Activated T-helper 1 cell treated with anti-CD3 and anti-CD28 coated beads, Interleukin-12 subunit alpha, Interleukin-12 subunit beta, Interleukin-2, Interleukin-4 antibody, amounts not matched to agents 30 ng/mL and 10 ng/mL and 1 ng/mL, durations not matched to agents 14 hours and 24 hours and 36 hours (primary cell): ENCODE measurements around the gene MIF4GD. TPM values are rescaled to one million over a fixed set of nuclear protein-coding genes. Genes with fewer than 3 reads are reported as not detected.

Experiments used
- DNase-seq: peaks from one replicate; pipeline ENCODE4 v3.0.0; 2021; ENCODE audit warnings: low spot score
- H3K27ac Mint-ChIP-seq: one replicate; pipeline ENCODE4 v1.8.0; 2021; ENCODE audit warnings: mild to moderate bottlenecking, mixed read lengths
- H3K27me3 Mint-ChIP-seq: one replicate; pipeline ENCODE4 v1.8.0; 2022; ENCODE audit warnings: mild to moderate bottlenecking, moderate library complexity, mixed read lengths; ENCODE audit not compliant: insufficient read depth
- H3K36me3 Mint-ChIP-seq: one replicate; pipeline ENCODE4 v1.8.0; 2021; ENCODE audit warnings: low read depth, mixed read lengths
- H3K4me1 Mint-ChIP-seq: one replicate; pipeline ENCODE4 v1.8.0; 2021; ENCODE audit warnings: low read depth, mixed read lengths
- H3K4me3 Mint-ChIP-seq: one replicate; pipeline ENCODE4 v1.8.0; 2021; ENCODE audit warnings: mild to moderate bottlenecking, moderate library complexity, mixed read lengths
- H3K9me3 Mint-ChIP-seq: one replicate; pipeline ENCODE4 v1.8.0; 2021; ENCODE audit warnings: mixed read lengths
- intact Hi-C: fragments of 100-400 bp; cut with micrococcal nuclease; formaldehyde crosslinking; loops from one replicate; pipeline ENCODE4 v1.15.1; 2024
- total RNA-seq: library from RNA; stranded (reverse); gene quantifications from 2 replicates; pipeline ENCODE4 v1.2.3, GENCODE V29; 2022

The MIF4GD gene
- total RNA-seq, result 49.0 and 49.3 TPM in 2 replicates

DNA sequence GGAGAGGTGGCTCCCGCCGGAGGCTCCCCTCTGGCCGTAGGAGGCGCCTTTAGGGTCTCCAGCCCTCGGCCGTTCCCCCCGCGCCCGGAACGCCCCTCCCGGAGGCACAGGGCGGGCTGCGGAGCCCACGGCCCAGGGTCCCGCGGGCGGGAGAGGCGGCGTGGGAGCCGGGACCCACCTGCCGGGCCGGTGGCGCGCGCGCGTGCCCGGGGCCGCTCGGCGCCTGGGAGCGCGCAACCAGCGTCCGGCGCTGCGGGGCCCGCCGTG is at the start of gene MIF4GD:
Gene MIF4GD, minus strand, starts transcription at position 266 of the 267 bp plus-strand sequence. CDS start 1,036 bp downstream, outside the sequence.
- Mint-ChIP-seq H3K4me3 (peak within 1 kb of the TSS; percentile 92), H3K4me1 (peaks cover 36% of the 10 kb centered on the region), H3K36me3 (peaks cover 30% of the 10 kb centered on the region), H3K9me3 (no peaks in the 10 kb centered on the region), H3K27me3 (no peaks in the 10 kb centered on the region), H3K27ac (peak within 1 kb of the TSS; percentile 86)
- no peak for DNase-seq
- intact Hi-C loops, result loop anchor here (1.0 to 10.0 kb wide), 7 partner anchors 9 to 314 kb away; partner anchors contain the start of genes MYO15B, SLC25A19 and SUMO2

DNA sequence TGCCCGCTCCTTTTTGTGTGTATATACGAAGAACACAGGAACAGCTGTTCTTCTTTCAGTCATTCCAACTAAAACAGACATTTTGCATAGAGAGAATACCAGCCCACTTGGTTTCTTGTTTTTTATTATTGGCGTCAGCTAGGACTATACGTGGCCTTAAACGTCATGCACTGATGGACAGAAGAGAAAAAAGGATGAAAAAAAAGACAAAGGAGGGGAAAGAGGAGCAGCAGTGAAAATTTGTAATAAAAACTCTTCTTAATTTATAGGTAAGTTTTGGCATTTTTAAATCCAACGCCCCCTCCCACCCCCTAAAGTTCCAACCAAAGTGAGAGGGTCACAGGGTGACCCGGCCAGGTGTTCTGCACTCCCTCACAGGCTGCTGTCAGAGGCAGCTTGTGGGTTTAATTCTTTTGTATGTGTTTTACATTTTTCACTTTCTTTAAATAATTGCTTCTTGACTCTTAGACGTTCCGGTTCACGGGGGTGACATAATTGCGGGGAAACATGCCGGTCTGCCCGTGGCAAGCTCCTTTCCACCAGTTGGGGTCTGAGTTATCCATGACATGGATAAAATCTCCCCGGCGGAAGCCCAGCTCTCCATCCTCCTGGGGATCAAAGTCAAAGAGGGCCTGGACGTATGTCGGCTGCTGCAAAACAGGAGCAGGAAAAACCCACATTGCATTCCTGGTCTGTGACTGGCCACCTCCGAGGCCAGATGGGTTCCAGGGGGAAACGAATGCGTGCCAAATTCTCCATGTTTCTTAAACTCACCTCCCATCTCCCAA is 49.1 kb upstream of the MIF4GD start:
- peaks cover 16% of the 10 kb centered on the region for H3K4me1 Mint-ChIP-seq
- no peak overlapping the region for H3K4me3 Mint-ChIP-seq
- intact Hi-C loops, result no loop called here
- DNase-seq, result no peak
- no peak overlapping the region for H3K27ac Mint-ChIP-seq
- no peaks in the 10 kb centered on the region for H3K27me3 Mint-ChIP-seq
- no peaks in the 10 kb centered on the region for H3K9me3 Mint-ChIP-seq
- peaks cover 29% of the 10 kb centered on the region for H3K36me3 Mint-ChIP-seq

DNA sequence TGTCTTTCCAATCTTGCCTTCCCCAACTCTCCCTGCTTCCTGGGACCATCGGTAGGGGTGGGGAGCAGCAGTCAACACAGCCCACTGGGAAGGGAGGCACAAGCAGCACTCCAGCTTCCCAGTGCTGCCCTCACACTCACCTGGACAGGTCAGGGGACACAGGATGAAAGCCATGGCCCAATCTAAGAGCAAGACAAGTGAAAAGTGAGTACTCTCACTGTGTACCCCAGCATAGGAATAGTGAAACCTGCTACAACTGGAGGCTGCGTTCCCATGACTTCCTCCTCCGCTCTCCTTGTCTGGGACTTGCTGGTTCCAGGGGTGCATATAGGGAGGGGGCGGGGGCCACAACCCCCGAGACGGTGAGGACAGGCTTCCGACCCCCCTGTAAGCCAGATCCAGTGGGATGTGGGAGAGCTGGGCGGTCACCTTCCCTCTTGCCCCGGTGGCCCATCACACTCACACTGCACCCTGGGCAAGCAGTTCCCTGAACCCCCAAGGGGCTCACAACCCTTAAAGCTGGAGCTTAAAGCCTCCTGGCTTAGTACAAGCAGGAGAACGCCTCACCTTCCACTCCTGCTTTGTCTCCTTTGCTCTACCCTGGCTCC is 47.7 kb upstream of the MIF4GD start:
- H3K9me3 Mint-ChIP-seq, result no peaks in the 10 kb centered on the region
- H3K27me3 Mint-ChIP-seq, result no peaks in the 10 kb centered on the region
- H3K4me1 Mint-ChIP-seq, result peaks cover 18% of the 10 kb centered on the region
- intact Hi-C loops, result no loop called here
- DNase-seq, result no peak
- H3K36me3 Mint-ChIP-seq, result peaks cover 27% of the 10 kb centered on the region
- H3K27ac Mint-ChIP-seq, result no peak overlapping the region
- H3K4me3 Mint-ChIP-seq, result no peak overlapping the region

DNA sequence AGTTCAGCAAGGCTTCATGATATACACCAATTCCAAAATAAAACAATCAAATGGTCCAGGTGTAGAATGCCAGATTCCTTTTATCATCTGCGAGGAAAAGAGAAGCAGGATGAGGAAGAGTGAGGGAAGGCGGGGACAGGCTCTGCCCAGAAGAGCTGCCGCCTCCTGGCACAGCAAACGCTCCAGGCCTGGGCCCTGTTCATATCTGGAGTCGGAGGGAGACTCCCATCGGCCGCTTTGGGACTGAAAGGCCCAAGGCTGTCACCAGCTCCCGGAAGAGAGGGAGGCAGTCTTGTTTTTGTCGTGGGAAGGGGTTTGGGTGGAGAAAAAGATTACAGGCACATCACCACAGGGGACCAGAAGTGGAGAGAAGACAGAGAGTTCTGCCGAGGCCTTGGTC is 47.2 kb upstream of the MIF4GD start:
- intact Hi-C loops, result no loop called here
- H3K9me3 Mint-ChIP-seq, result no peaks in the 10 kb centered on the region

DNA sequence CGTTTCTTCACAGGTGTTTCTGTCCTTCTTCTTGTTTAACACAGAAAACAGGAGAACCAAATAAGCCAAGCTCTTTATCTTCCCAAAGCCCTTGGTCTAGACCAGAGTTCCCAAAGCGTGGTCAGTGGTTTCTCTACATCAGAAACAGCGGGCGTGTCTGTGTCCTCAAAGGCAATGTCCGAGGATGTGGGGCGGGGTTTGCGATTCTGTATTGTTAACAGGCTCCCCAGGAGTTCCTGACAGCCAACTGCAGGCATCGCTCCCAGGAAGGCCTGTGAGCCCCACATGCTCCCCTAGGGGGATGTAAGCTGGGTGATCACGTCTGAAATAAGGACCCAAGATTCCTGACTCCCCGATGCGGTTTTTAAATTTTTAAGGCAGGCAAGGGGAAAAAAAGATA is 46.6 kb upstream of the MIF4GD start:
- H3K36me3 Mint-ChIP-seq, result peaks cover 22% of the 10 kb centered on the region
- peaks cover 17% of the 10 kb centered on the region for H3K4me1 Mint-ChIP-seq
- no peaks in the 10 kb centered on the region for H3K9me3 Mint-ChIP-seq
- intact Hi-C loops, result no loop called here
- H3K27me3 Mint-ChIP-seq, result no peaks in the 10 kb centered on the region
- no peak overlapping the region for H3K4me3 Mint-ChIP-seq
- H3K27ac Mint-ChIP-seq, result no peak overlapping the region
- no peak for DNase-seq

More for the DNA sequence above, 47.2 kb upstream of the MIF4GD start:
- no peak overlapping the region for H3K27ac Mint-ChIP-seq
- H3K36me3 Mint-ChIP-seq, result peaks cover 24% of the 10 kb centered on the region
- H3K4me3 Mint-ChIP-seq, result no peak overlapping the region
- no peaks in the 10 kb centered on the region for H3K27me3 Mint-ChIP-seq
- DNase-seq, result no peak
- peaks cover 17% of the 10 kb centered on the region for H3K4me1 Mint-ChIP-seq

GRCh38 chr17:75316253-75316652 is 45.2 kb upstream of the MIF4GD start:
- intact Hi-C loops, result loop anchor here (1.0 kb wide), 1 partner anchor 19 kb away; no protein-coding TSS in a partner anchor
- no peaks in the 10 kb centered on the region for H3K9me3 Mint-ChIP-seq
- H3K27ac Mint-ChIP-seq, result peak overlapping the region; percentile 81
- peaks cover 18% of the 10 kb centered on the region for H3K36me3 Mint-ChIP-seq
- no peak for DNase-seq
- peaks cover 20% of the 10 kb centered on the region for H3K4me1 Mint-ChIP-seq
- H3K27me3 Mint-ChIP-seq, result no peaks in the 10 kb centered on the region
- H3K4me3 Mint-ChIP-seq, result no peak overlapping the region

DNA sequence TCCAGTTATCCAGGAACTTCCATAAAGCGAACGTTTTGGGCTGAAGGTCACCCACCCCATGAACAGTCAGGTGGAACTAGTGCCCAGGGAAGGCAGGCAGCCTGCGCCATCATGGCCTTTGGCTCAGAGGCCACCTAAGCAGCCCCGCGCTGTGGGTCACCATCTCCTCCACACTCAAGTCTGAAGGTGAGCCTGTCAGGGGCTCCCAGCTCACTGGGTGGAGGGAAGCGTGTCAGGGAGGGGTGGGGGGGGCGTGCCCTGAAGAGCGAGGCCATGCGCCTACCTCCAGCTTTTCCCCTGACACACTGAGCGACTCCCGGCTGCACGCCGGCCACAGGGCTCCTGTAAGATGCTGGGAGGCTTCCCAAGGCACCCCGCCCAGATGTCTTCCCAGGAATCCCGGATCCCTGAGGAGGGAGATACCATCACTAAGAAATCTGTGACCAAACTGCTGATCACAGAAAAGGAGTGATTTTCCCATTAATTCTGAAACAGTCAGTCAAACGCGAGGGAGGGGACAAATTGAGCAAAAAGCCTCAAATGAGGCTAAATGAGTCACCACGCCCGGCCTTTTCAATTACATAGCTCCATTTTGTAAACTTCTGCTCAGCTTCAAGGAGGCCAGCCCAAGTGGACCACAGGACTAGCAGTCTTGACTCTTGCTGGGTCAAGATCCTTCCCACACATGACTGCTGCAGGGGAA is 44.7 kb upstream of the MIF4GD start:
- DNase-seq, result no peak
- Mint-ChIP-seq H3K27me3 (no peaks in the 10 kb centered on the region), H3K36me3 (peaks cover 13% of the 10 kb centered on the region), H3K4me1 (peaks cover 20% of the 10 kb centered on the region), H3K27ac (peak overlapping the region; percentile 81), H3K4me3 (no peak overlapping the region), H3K9me3 (no peaks in the 10 kb centered on the region)
- intact Hi-C loops, result loop anchor here (1.0 kb wide), 1 partner anchor 18 kb away; no protein-coding TSS in a partner anchor

- Mint-ChIP-seq H3K4me3 (no peak overlapping the region), H3K4me1 (peaks cover 20% of the 10 kb centered on the region), H3K27ac (peak overlapping the region; percentile 2), H3K9me3 (no peaks in the 10 kb centered on the region), H3K27me3 (no peaks in the 10 kb centered on the region), H3K36me3 (peaks cover 6% of the 10 kb centered on the region)
- DNase-seq, result no peak
- intact Hi-C loops, result no loop called here
Observed at GRCh38 chr17:75313941-75314551, 43.0 kb upstream of the MIF4GD start.

GRCh38 chr17:75308732-75309629 is 38.0 kb upstream of the MIF4GD start:
- Mint-ChIP-seq H3K9me3 (no peaks in the 10 kb centered on the region), H3K27me3 (no peaks in the 10 kb centered on the region), H3K27ac (peak overlapping the region; percentile 28), H3K4me3 (no peak overlapping the region), H3K4me1 (peaks cover 14% of the 10 kb centered on the region), H3K36me3 (peaks cover 2% of the 10 kb centered on the region)
- DNase-seq, result no peak
- intact Hi-C loops, result no loop called here

DNA sequence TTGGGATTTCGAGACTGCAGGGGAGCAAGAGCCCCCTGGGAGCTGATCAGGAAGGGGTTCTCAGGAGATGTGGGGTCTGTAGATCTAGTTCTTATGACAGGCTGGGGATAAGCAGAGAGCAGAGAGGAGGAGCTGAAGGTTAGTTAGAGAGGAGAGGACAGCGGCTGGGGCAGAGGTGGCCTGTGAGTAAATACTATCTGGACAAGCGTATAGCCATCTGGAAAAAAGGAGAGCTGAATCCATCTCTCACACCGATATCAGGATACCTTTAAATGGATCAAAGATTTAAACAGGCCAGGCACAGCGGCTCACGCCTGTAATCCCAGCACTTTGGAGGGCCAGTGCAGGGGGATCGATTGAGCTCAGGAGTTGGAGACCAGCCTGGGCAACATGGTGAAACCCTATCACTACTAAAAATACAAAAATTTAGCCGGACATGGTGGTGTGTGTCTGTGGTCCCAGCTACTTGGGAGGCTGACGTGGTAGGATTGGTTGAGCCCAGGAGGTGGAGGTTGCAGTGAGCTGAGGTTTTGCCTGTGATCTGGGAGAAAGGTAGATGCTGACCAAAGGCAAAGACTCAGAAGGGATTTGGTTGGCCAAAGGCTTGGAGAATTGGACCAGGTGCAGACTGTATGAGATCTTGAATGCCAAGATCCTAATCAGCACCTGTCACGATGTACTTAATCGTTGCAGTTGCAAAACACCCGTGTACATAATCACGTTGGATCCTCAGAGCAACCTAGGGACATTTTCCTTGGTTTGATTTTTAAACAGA is 37.1 kb upstream of the MIF4GD start:
- no peak overlapping the region for H3K4me3 Mint-ChIP-seq
- peaks cover 8% of the 10 kb centered on the region for H3K4me1 Mint-ChIP-seq
- no peaks in the 10 kb centered on the region for H3K9me3 Mint-ChIP-seq
- H3K36me3 Mint-ChIP-seq, result peaks cover 2% of the 10 kb centered on the region
- no peak overlapping the region for H3K27ac Mint-ChIP-seq
- no peak for DNase-seq
- intact Hi-C loops, result no loop called here
- H3K27me3 Mint-ChIP-seq, result no peaks in the 10 kb centered on the region

- no peaks in the 10 kb centered on the region for H3K27me3 Mint-ChIP-seq
- H3K9me3 Mint-ChIP-seq, result no peaks in the 10 kb centered on the region
- H3K4me1 Mint-ChIP-seq, result peaks cover 12% of the 10 kb centered on the region
- no peak for DNase-seq
- H3K27ac Mint-ChIP-seq, result no peak overlapping the region
- H3K4me3 Mint-ChIP-seq, result no peak overlapping the region
- intact Hi-C loops, result no loop called here
- H3K36me3 Mint-ChIP-seq, result peaks cover 3% of the 10 kb centered on the region
Observed at GRCh38 chr17:75301502-75302206, 30.6 kb upstream of the MIF4GD start.
